ENCODE data around the gene METTL8.

GRCh38 chr2:171367692-171368091 is 66.1 kb downstream of the METTL8 start:
- TF ChIP-seq CTCF (conservative IDR thresholded peaks at IDR 0.05; ENCODE audit: low read length) (no peak), EZH2phosphoT487 (IDR thresholded peaks at IDR 0.05; ENCODE audit: borderline replicate concordance) (no peak)
